LoVo (cell line): Measurements from ENCODE around the gene NDUFB5.
A peak's percentile ranks its signal among the peaks of the same experiment; 100 is the strongest.
"Not testable (repeated sequence)": the region's sequence is repeated elsewhere in the genome, so short reads cannot be mapped to it uniquely, and the experiment has no call there.

Source experiments
- DNase-seq: peaks from one replicate; pipeline ENCODE4 v3.0.0-alpha.2; 2016; ENCODE audit warnings: low spot score

The NDUFB5 gene

DNA sequence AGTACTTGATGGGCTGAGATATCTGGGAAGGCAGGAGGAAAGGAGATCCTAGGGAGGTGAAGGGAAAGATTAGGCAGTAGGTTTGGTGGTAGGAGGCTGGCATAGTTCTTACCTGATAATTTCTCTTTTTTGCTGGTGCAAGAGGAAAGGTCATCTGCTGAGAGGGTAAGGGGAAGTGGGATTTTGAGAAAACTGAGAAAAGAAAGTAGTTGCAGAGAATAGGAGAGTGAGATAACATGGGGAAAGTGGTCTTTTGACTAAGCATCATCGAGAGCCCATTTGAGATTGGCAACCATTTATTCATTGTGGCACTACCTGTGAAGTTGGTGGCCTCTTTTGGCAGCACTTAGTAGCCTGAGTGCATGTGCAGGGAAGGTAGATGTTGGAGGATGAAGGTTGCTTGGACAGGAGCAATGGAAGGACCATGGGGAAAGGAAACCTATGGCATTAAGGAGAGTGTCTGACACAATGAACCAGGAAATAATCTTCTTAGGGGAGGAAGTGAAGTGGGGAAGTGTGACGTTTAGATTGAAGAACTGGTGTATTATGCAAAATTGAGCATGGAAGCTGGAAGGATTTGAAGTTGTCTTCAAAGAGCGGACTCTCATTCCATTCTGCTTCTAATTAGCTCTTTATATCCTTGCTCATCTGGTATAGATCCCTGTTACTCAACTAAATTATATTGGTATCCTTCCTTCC lies 26.3 kb downstream of the NDUFB5 start:
- DNase-seq, result no peak

DNA sequence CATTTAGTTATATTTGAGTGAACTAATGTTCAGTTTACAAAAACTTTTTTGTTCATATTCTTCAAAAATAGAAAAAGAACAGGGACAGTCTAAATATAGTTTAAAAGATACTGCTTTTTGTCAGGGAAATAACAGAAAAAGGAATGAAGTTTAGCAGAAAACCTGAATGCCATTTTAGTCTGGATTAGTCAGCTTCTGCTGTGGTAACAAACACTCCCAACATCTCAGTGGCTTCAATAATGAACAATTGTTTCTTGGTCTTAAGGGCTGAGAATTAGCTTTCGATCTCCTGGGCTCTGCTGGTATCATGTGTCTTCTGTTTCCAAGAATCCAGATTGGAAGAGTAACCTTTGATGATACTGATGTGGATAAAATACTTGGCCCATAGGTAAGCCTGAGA lies 35.9 kb downstream of the NDUFB5 start:
- no peak for DNase-seq

DNA sequence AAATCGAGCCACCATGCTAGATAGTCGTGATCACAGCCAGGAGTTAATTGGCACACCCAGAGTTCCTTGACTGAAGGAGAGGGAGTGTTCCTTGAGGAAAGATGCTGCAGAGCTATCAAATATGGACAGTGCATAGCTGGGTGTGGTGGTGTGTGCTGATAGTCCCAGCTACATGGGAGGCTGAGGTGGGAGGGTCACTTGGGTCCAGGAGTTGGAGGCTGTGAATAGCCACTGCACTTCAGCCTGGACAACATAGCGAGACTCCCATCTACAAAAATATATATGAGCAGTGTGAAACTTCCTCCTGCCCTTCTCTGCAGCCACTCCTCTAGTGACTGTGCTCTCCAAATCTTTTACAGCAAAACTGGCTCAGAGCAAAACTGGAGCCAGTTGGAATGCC lies 38.3 kb downstream of the NDUFB5 start:
- no peak for DNase-seq

DNA sequence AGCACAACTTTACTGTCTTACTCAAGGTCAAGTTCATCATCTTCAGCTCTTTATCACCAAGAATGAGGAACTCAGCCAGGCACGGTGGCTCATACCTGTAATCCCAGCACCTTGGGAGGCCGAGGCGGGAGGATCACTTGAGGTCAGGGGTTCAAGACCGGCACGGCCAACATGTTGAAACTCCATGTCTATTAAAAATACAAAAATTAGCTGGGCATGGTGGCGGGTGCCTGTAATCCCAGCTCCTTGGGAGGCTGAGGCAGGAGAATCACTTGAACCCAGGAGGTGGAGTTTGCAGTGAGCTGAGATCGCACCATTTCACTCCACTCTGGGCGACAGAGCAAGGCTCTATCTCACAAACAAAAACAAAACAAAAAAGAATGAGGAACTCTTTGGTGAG lies 39.2 kb downstream of the NDUFB5 start:
- DNase-seq, result not testable (repeated sequence)

DNA sequence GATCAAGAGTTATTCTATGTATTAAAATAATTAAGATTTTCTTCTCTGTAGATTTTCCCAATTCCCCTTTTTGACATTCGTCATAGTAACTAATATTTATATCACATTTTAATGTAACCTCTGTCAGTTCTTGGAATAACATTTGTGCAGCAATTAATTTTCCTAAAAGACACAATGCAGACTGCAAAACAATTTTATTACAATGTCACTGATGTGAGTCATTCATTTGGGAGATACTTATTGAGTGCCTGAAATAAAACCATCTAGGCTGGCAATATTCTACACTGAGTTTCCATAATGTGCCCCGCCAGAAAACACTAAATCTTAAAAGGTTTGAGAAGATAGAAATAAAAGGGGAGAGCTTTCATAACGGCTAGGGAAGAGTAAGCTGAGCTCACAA lies 41.6 kb downstream of the NDUFB5 start:
- DNase-seq, result no peak

DNA sequence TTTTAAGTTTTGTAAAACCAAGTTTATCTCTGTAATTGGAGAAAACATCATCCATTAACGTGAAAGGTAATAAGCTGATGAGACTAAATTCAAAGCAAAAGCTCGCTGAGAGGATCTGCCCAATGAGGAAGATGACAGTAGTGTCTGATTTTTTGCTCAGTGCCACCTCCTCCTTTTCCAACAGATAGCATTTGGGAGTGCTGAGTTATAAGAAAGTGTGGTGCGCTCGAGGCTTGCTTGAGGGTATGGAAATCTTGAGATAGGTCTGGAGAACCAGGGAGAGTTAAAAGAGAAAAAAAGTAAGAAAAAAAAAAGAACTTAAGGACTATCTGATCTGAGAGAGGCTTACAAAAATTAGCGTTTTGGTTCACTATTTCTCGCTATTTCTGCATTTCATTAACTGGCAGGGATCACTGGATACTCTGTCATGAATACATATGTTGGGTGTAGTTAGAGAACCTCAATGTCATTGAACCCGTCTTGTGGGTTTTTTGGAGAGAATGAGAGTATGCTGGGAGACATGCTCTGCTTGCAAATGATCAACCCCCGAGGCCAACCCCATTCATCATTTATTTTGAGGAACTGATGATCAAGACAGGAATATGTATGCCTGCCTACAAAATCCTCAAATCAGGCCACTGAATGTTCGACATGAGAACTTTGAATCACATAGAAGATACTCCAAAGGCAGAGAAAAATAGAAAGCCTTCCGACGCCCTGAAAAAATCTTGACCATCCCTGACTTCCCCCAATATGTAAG lies 47.3 kb downstream of the NDUFB5 start:
- DNase-seq, result no peak

DNA sequence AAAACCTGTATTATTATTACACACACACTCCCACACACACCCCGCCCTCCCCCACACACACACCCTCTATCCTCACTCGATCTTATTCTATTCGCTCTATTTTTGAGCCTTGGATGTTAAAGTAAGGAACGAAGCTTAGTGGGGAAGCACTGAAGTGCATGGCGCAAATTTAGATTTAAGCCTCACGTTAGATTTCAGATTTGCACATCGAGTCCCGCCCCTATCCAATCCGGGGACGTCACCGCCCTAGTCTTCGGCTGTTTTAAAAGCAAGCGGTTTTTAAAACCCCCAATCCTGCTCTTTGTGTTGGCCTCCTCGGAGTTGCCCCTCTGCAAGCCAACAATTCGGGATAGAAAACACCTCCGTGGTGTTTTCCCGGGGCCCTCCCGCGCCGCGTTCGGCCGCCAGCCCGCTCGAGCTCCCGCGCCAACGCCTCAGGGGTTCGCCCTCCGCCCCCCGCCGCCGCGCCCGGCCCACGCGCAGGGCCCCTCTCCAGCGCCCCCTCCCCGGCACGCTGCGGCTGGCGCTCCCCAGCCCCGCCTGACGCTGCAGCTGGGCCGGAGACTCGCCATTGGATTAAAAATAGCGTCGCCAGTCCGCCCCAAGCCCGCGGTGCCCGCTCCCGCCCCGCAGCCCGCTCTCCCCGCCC lies 48.0 kb downstream of the NDUFB5 start, which contains the start of gene USP13:
USP13 (plus strand) TSS at position 594 of the 649 bp plus-strand sequence. CDS start 186 bp downstream, outside the sequence.
- peak; percentile 69 for DNase-seq

DNA sequence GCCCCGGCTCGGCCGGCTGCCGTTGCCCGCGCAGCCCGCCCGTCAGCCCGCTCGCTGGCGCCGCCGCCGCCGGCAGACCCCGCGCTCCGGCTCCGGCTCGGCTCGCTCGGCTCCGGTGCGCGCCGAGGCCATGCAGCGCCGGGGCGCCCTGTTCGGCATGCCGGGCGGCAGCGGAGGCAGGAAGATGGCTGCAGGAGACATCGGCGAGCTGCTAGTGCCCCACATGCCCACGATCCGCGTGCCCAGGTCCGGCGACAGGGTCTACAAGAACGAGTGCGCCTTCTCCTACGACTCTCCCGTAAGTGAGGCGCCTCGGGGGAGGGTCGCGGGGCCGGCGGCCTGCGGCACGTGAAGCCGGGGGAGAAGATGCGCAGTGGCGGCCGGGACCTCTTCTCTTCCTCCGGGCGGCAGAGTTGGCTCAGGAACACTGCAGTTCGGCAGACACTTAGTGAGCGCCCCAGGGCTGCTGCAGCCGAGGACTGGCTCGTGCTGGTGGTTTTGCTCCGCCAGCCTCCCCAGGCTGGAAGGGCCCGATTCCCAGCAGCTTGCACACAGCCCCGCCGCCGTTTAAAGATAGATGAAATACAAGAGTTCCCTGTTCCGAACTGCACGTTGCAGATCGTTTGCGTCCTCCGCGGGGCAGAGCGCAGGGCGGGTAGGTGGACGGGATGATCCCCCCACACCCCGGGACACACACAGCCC lies 48.7 kb downstream of the NDUFB5 start:
- DNase-seq, result peak; percentile 57

DNA sequence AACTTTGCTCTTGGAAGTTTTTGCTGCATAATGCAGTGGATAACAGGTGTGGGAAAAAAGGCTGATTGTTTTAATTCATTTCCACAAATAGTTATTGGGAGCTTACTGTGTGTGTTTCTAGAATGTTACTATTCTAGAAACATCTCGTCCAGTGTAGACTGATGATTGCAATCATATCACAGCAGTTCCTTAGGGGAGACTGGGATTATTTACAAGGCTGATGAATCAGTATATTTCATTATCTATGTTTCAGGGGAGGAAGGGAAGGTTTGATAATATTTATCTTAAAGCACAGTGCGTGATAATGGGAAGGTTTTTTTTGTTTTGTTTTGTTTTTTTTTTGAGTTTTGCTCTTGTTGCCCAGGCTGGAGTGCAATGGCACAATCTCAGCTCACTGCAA lies 50.6 kb downstream of the NDUFB5 start:
- DNase-seq, result no peak

DNA sequence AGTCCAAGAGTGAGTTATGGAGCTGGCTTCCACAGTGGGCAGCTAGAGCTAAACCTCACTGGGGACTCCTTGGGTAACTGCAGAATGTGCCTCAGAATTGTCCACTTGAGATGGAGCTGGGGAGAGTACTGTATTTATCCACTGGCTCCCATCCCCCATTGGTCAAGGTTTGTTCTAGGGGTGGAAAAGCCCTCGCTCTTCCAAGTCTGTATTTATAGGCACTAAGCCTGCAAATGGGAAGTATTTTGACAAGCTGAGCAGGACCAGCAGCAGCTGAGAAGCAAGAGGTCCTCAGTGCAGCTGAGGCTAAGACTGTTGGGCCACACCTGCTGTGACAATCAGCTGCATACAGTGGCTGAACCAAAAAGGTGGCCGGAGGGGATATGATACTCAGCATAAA lies 54.0 kb downstream of the NDUFB5 start:
- DNase-seq, result no peak

DNA sequence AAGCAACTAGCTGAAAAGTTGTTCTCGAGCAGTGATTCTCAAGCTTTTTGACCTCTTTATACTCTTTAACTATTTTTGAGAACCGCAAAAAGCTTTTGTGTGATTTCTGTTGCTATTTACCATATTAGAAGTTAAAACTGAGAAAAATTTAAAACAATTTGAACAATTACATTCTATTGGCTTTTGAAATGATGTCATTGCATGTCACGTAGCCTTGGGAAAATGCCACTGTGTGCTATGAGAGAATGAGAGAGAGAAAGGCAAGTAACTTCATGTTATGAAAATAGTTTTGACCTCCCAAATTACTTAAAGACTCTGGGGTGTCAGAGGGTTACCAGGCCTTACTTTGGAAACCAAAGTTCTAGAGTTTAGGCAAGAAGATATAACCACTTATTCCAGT lies 56.3 kb downstream of the NDUFB5 start:
- DNase-seq, result no peak

DNA sequence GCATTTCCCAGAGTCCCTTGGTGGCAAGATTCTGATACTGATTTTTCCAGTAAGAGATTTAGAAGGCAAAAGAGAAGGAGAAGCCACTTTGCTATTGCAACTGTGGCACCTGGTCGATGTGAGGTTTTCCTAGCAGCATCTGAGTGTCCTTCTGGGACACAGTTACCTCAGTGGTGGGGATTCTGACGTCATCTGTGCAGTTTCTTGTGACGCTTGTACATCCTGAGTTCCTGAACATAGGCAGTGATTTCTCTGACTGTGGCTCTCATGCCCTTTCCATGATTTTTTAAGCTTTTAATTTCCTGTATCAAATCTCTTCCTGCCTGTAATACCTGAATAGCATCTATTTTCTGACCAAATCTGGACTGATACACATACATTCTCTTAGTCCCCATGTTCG lies 57.2 kb downstream of the NDUFB5 start:
- DNase-seq, result no peak

DNA sequence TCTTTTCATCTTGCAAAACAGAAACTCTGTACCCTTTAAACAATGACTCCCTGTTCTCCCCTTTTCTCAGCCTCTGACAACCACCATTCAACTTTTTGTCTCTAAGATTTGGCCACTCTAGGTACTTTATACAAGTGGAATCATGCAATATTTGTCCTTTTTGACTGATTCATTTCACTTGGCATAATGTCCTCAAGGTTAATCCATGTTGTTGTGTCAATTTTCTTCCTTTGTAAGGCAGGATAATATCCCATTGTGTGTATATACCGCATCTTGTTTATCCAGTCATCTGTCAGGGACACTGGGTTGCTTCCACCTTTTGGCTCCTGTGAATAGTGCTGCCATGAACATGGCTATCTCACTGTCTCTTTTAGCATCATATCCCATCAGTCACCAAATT lies 58.5 kb downstream of the NDUFB5 start:
- no peak for DNase-seq

DNA sequence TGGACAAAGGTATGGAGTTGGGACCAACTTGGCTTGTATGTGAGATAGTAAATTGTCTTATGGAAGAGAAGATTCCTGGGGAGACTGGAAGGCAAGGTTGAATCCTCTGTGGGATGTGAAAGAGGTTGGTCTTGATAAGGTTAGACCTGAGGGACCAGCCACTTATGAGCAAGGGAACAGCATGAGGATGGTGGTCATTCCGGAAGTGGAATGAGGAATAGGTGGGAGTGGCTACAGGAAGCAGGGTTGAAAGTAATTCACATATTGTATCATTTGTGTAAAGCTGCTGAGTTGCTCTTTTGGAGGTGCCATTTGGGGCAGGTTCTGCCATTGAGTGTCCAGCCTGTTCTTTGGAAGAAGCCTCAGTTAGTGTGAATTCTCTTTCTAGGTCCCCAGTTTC lies 61.4 kb downstream of the NDUFB5 start:
- no peak for DNase-seq

DNA sequence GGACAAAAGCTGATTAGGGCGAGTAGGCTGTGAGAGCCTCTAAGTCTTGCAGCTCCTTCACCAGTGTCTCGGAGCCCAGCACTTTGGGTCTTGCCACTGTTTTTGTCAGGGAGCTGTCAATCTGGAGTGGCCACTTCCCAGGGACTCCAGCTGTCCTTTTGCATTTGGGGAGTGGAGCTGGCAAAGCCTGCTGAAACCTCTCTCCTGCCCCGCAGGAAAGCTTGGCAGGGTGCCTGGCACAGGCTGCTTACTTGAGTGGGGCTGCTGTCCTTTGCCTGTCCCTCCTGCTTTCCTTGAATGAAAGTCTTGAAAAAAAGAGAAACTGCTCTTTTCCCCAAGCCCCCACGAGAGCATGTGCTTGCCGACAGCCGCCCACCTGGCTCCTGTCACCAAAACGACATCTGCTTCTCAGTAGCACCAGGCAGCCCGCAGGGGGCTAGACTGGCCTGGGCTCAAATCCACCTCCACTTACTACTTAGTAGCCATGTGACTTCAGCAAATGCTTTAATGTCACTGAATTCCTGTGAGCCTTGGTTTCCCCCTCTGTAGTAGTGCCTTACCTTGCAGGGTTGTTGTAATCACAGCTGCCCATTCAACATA lies 61.9 kb downstream of the NDUFB5 start:
- no peak for DNase-seq

DNA sequence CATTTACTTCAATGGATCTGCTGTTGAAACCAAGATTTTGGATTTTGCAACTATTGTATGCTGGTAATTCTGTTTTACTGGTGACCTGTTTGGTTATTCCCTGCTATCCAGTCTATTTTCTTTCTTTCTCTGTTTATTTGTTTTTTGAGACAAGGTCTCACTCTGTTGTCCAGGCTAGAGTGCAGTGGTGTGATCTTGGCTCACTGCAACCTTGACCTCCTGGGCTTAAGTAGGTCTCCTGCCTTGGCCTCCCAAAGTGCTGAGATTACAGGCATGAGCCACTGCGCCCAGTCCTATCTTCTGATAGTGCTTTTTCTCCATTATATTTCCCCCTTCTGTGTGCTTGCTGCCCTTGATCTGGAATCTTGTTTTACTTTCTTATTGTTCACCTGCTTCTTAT lies 63.8 kb downstream of the NDUFB5 start:
- DNase-seq, result no peak

DNA sequence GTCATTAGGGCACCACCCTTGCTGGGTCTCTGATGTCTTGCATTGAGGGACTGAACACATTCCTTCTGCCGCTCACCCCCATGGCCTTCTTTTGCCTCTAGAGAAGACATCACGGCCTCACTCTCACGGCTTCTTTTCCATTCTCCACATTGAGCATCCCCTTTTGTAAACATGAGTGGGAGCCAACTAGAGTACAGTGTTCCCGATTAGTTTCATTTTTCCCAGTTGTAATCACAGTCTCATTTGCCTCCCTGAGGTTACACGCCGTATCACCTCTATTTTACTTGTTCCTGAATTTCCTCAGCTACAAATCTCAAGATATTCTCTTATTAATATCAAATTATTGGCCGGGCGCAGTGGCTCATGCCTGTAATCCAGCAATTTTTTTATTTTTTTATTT lies 65.7 kb downstream of the NDUFB5 start:
- no peak for DNase-seq

DNA sequence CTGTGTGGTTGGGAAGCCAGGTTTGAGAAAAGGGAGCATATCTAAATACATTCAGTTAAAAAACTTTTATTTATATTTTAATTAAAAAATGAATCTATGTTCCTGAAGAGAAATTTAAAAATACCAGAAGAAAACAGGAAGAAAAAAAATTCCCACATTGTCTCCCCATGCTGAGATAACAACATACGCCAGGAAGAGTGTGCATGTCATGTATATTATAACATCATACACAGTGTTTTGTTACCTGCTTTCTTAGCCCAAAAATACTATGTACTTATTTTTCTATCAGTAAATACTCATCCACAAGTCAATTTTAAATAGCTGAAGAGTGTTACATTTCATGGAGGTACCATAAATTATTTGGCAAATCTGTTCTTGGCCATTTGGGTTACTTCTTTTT lies 66.7 kb downstream of the NDUFB5 start:
- no peak for DNase-seq

DNA sequence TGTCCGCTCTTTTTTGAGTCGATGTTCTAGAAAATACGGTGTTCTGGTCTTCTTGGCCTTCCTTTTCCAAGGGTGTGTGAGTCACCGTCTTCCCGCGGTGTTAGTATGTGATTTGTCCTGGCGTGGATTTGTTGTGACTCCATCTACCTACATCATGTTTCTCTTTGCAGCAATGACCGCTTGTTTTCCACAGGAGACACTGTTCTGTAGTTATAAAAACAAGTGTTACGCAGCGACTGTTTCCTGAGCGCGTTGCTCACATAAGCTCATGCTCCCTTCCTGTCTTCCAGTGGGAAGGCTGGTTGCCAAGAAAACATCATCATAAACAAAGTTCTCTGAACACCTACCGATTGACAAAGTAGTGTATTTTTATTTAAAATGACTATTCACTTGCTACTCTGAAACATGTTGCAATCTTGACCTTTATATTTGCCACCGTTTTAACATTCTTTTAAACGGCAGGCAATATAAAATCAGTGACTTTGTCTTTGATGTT lies 67.2 kb downstream of the NDUFB5 start:
- DNase-seq, result no peak

DNA sequence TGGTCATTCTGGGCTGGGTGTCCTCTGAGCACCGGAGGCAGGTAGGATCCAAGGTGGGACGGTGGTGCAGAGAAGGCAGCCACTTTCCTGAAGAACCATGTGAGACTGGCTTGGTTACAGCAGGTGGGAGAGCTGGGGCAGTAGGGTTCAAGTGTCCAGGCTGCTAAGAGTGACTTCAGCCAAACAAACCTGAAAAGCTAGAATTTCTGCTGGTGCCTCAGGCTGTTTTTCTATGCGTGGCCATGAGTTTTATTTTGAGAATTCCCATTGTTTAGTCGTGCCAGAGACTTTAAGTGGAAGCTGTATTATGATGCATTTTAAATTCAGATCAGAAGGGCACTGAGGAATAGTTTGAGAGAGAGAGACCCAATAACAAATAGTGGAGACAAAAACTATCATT lies 68.3 kb downstream of the NDUFB5 start:
- no peak for DNase-seq

DNA sequence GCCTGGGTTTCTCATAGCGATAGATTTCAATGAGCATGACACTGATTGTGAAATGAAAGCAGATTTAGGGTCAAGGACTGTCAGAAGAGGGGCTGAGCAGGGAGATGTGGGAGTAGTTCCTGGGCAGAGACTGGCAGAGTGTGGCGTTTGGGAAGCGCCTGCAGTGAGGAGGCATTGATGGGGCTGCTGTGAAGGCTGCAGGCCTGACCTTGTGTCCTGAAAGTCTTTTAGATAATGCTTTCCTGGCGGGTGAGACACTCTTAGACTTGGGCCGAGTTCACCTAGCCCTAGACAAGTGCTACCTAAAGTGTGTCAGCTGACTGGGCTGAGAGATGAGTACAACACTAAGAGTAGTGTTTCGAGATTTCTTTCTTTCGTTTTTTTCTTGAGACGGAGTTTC lies 68.9 kb downstream of the NDUFB5 start:
- DNase-seq, result no peak

DNA sequence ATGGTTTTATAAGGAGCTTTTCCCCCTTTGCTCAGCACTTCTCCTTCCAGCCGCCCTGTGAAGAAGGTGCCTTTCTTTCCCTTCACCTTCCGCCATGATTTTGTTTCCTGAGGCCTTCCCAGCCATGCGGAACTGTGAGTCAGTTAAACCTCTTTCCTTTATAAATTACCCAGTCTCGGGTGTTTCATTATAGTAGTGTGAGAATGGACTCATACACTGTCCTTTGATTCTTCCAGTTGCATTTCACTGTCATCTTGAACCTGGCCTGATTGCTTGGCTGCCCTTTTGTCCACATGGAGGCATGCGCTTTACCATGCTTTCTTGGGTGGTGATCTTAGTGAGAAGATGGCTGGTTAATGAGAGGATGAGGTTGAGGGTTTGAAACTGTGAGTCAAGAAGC lies 71.5 kb downstream of the NDUFB5 start:
- DNase-seq, result no peak
